Gastroesophageal sphincter (tissue), 3 donors: ENCODE data around the gene TENM3.

Source experiments
- CTCF ChIP-seq, 4 experiments: fragments of 200-600 bp in 2 of 4; fragments of 450-650 bp in 2 of 4; sonication (generic) in 1 of 4; IDR thresholded peaks; one replicate each; pipeline ENCODE4 v1.5.1; 2017 to 2019; ENCODE audit warnings: antibody characterized with exemption in 4 of 4, mild to moderate bottlenecking in 2 of 4, moderate library complexity in 2 of 4
- EP300 ChIP-seq: sonication (generic); formaldehyde crosslinking; IDR thresholded peaks from one replicate; pipeline ENCODE4 v1.6.1; 2017; ENCODE audit warnings: antibody characterized with exemption, mild to moderate bottlenecking

GRCh38 chr4:182619660-182620059, 376.5 kb downstream of the TENM3 start:
- TF ChIP-seq CTCF (IDR thresholded peaks at IDR 0.05) (no peak), EP300 (no peak)
